ENCODE results near the gene SRSF10.

SRSF10 gene

DNA sequence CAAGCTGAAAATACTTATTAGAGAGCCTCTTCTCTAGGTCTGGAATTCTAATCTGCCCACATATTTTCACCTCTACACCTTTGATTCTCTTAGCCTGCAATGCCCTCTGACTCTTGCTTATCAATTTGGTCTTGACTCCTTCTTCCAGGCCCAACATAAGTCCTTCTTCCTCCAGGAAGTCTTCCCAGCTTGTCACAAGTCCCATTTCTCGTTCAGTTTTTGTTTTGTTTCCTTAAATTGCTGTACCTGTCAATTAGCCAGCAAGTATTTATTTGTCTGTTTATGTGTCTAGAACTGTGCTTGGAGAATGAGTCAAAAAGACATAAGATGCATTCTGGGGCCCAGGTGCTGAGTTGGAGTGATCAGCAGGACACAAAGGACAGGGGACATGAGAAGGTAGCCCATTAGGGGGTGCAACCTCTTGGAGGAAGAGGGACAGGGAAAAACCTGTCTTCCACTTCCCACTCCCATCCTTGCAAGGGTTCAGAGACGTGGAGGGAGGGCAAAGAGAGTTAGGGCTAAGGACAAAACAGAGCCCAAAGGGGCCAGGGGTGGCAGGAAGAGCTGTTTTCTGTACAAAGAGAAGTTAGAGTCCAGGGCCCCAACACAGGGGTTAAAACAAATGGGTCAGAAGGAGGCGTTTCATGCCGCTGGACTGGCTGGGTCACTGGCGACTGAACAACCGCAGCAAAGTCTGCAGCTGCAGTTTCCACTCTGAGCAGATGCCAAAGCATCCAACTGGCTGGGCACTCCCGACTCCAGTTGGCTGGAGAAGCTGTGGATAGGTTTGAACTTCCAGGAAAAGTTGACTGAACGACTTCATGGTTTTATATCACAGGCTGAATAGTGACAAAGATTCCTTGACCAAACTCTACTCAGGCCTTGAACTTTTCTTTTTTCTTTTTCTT, 56.3 kb downstream of the SRSF10 start:
- no peaks in the 10 kb centered on the region for H3K9me3 ChIP-seq (ENCODE audit: control insufficient read depth, insufficient read depth, low read depth, low read length)
- no peak overlapping the region for H3K4me3 ChIP-seq (ENCODE audit: low read depth, low read length)
- H3K27ac ChIP-seq (ENCODE audit: extremely low read depth, low read depth, low read length), result no peak overlapping the region
- H3K36me3 ChIP-seq (ENCODE audit: control insufficient read depth in 2 of 2, insufficient read depth in 1 of 2, low read length in 2 of 2), result no peaks in the 10 kb centered on the region
- no peaks in the 10 kb centered on the region for H3K4me1 ChIP-seq (ENCODE audit: control insufficient read depth, insufficient read depth, low read length)
- ChIA-PET CTCF (interaction anchor here (0.6 to 1.0 kb wide), 3 partner anchors 146 to 155 kb away, joined by 3 read pairs; no protein-coding TSS in a partner anchor), POLR2A (no interaction called here)
- no peak for TF ChIP-seq ZNF624 (tag by site-specific recombination; IDR thresholded peaks at IDR 0.05)
- TF ChIP-seq, protein P1, sequence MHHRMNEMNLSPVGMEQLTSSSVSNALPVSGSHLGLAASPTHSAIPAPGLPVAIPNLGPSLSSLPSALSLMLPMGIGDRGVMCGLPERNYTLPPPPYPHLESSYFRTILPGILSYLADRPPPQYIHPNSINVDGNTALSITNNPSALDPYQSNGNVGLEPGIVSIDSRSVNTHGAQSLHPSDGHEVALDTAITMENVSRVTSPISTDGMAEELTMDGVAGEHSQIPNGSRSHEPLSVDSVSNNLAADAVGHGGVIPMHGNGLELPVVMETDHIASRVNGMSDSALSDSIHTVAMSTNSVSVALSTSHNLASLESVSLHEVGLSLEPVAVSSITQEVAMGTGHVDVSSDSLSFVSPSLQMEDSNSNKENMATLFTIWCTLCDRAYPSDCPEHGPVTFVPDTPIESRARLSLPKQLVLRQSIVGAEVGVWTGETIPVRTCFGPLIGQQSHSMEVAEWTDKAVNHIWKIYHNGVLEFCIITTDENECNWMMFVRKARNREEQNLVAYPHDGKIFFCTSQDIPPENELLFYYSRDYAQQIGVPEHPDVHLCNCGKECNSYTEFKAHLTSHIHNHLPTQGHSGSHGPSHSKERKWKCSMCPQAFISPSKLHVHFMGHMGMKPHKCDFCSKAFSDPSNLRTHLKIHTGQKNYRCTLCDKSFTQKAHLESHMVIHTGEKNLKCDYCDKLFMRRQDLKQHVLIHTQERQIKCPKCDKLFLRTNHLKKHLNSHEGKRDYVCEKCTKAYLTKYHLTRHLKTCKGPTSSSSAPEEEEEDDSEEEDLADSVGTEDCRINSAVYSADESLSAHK (tag by site-specific recombination; IDR thresholded peaks at IDR 0.05), result no peak
- TF ChIP-seq ZNF274 (IDR thresholded peaks at IDR 0.05; ENCODE audit: low read length), result no peak
- TF ChIP-seq ZNF274 (tag by site-specific recombination; IDR thresholded peaks at IDR 0.05; ENCODE audit: borderline replicate concordance), result no peak
- no peak for TF ChIP-seq ZNF121 (tag by site-specific recombination; IDR thresholded peaks at IDR 0.05)
- TF ChIP-seq ZNF221 (tag by site-specific recombination; IDR thresholded peaks at IDR 0.05; ENCODE audit: borderline replicate concordance), result no peak

DNA sequence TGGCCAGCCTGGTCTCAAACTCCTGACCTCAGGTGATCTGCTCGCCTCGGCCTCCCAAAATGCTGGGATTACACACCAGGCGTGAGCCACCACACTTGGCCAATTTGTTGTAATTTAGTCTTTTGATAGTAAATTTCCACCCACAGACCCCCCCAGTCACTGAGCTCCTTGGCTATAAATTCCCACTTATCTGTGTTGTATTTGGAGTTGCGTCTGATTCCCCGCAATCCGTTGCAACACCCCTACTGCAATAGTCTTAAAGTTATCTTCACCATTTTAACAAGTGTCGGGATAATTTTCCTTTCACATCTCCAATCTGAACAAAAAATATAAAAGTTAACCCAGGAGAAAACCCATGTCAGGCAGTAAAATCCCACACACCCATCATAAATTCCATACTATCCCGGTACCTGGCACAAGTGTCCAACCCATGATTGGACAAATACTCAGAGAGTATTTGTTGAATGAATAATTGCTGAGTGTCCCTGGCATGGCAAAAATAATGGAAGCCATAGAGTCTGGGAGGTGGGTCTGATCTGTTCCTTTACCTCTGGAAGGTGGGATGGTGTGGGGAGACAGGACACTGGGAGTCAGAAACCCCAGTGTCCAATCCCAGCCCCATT, 57.7 kb downstream of the SRSF10 start:
- no peak for TF ChIP-seq ZNF214 (tag by site-specific recombination; IDR thresholded peaks at IDR 0.05; ENCODE audit: borderline replicate concordance)
- TF ChIP-seq, protein P2, sequence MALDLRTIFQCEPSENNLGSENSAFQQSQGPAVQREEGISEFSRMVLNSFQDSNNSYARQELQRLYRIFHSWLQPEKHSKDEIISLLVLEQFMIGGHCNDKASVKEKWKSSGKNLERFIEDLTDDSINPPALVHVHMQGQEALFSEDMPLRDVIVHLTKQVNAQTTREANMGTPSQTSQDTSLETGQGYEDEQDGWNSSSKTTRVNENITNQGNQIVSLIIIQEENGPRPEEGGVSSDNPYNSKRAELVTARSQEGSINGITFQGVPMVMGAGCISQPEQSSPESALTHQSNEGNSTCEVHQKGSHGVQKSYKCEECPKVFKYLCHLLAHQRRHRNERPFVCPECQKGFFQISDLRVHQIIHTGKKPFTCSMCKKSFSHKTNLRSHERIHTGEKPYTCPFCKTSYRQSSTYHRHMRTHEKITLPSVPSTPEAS (tag by site-specific recombination; IDR thresholded peaks at IDR 0.05), result no peak
- TF ChIP-seq EGR2 (tag by site-specific recombination; IDR thresholded peaks at IDR 0.05; ENCODE audit: low read depth), result peak; percentile 33; the same call in 1 of the 2 replicates
- Histone ChIP-seq H3K4me1 (ENCODE audit: control insufficient read depth, insufficient read depth, low read length) (no peaks in the 10 kb centered on the region), H3K4me3 (ENCODE audit: low read depth, low read length) (no peak overlapping the region), H3K36me3 (ENCODE audit: control insufficient read depth in 2 of 2, insufficient read depth in 1 of 2, low read length in 2 of 2) (no peaks in the 10 kb centered on the region), H3K27ac (ENCODE audit: extremely low read depth, low read depth, low read length) (no peak overlapping the region), H3K9me3 (ENCODE audit: control insufficient read depth, insufficient read depth, low read depth, low read length) (no peaks in the 10 kb centered on the region)
- POLR2A ChIA-PET, result no interaction called here
- CTCF ChIA-PET, result no interaction called here

DNA sequence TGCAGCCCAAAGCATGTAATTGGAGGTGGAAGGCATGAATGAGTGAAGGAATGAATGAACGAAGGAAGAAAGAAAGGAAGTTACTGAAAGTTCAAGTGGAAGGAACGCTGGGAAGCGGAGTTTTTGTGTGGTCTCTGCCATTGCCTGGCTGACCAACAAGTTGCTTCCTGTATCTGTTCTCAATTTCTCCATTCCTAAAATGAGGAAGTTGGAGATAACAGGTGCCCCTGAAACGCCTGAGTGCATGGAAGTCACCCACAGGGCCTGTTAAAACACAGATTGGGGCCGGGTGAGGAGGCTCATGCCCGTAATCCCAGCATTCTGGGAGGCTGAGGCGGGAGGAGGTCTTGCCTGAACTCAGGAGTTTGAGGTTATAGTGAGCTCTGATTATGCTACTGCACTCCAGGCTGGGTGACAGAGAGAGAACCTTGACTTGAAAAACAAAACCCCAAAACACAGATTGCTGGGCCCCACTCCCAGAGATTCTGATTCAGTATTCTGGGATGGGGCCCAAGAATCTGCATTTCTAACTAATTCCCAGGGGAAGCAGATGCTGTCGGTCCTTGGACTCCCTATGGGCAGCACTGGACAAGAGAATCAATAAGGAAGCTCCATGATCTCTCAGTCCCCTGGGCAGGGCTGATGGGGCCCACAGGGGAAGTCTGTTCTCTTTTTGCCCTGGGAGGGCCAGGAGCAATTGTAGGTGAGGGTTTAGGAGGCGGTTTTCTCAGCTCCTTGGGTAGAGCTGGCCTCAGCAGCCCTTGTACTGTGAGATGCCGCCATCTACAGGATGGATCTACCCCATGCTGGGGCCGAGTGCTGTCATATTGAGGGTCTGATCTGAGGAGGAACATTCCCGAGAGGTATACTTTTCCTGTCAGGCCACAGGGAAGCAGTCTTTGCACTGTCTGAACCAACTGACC, 63.7 kb downstream of the SRSF10 start:
- no peak overlapping the region for H3K4me3 ChIP-seq (ENCODE audit: low read depth, low read length)
- ChIA-PET POLR2A (interaction anchor here (0.9 to 1.3 kb wide), 4 partner anchors 43 to 145 kb away, joined by 3 to 9 read pairs (median 6); partner anchors contain the start of genes PITHD1 and PNRC2), CTCF (interaction anchor here (0.6 to 2.8 kb wide), 39 partner anchors 9 to 1092 kb away, joined by 3 to 33 read pairs (median 4); partner anchors contain the start of gene PITHD1)
- TF ChIP-seq ZBTB20 (tag by site-specific recombination; IDR thresholded peaks at IDR 0.05), result peak; percentile 97
- TF ChIP-seq ZNF354C (tag by site-specific recombination; IDR thresholded peaks at IDR 0.05; ENCODE audit: borderline replicate concordance, low read depth), result no peak
- peak; percentile 30; the same call in 1 of the 2 replicates for TF ChIP-seq ZFP69B (tag by site-specific recombination; IDR thresholded peaks at IDR 0.05)
- TF ChIP-seq, protein P3, sequence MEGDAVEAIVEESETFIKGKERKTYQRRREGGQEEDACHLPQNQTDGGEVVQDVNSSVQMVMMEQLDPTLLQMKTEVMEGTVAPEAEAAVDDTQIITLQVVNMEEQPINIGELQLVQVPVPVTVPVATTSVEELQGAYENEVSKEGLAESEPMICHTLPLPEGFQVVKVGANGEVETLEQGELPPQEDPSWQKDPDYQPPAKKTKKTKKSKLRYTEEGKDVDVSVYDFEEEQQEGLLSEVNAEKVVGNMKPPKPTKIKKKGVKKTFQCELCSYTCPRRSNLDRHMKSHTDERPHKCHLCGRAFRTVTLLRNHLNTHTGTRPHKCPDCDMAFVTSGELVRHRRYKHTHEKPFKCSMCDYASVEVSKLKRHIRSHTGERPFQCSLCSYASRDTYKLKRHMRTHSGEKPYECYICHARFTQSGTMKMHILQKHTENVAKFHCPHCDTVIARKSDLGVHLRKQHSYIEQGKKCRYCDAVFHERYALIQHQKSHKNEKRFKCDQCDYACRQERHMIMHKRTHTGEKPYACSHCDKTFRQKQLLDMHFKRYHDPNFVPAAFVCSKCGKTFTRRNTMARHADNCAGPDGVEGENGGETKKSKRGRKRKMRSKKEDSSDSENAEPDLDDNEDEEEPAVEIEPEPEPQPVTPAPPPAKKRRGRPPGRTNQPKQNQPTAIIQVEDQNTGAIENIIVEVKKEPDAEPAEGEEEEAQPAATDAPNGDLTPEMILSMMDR (tag by site-specific recombination; IDR thresholded peaks at IDR 0.05), result peak; percentile 73
- TF ChIP-seq, protein P4, sequence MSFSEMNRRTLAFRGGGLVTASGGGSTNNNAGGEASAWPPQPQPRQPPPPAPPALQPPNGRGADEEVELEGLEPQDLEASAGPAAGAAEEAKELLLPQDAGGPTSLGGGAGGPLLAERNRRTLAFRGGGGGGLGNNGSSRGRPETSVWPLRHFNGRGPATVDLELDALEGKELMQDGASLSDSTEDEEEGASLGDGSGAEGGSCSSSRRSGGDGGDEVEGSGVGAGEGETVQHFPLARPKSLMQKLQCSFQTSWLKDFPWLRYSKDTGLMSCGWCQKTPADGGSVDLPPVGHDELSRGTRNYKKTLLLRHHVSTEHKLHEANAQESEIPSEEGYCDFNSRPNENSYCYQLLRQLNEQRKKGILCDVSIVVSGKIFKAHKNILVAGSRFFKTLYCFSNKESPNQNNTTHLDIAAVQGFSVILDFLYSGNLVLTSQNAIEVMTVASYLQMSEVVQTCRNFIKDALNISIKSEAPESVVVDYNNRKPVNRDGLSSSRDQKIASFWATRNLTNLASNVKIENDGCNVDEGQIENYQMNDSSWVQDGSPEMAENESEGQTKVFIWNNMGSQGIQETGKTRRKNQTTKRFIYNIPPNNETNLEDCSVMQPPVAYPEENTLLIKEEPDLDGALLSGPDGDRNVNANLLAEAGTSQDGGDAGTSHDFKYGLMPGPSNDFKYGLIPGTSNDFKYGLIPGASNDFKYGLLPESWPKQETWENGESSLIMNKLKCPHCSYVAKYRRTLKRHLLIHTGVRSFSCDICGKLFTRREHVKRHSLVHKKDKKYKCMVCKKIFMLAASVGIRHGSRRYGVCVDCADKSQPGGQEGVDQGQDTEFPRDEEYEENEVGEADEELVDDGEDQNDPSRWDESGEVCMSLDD (tag by site-specific recombination; IDR thresholded peaks at IDR 0.05), result 0 out of 2 replicates have a peak, but pooled peaks have one; percentile 14
- TF ChIP-seq SCRT2 (tag by site-specific recombination; IDR thresholded peaks at IDR 0.05), result peak; percentile 42
- TF ChIP-seq, protein P5, sequence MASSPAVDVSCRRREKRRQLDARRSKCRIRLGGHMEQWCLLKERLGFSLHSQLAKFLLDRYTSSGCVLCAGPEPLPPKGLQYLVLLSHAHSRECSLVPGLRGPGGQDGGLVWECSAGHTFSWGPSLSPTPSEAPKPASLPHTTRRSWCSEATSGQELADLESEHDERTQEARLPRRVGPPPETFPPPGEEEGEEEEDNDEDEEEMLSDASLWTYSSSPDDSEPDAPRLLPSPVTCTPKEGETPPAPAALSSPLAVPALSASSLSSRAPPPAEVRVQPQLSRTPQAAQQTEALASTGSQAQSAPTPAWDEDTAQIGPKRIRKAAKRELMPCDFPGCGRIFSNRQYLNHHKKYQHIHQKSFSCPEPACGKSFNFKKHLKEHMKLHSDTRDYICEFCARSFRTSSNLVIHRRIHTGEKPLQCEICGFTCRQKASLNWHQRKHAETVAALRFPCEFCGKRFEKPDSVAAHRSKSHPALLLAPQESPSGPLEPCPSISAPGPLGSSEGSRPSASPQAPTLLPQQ (tag by site-specific recombination; IDR thresholded peaks at IDR 0.05), result peak; percentile 85

More for the DNA sequence above, 63.7 kb downstream of the SRSF10 start:
- Histone ChIP-seq H3K9me3 (ENCODE audit: control insufficient read depth, insufficient read depth, low read depth, low read length) (no peaks in the 10 kb centered on the region), H3K27ac (ENCODE audit: extremely low read depth, low read depth, low read length) (no peak overlapping the region), H3K36me3 (ENCODE audit: control insufficient read depth in 2 of 2, insufficient read depth in 1 of 2, low read length in 2 of 2) (no peaks in the 10 kb centered on the region), H3K4me1 (ENCODE audit: control insufficient read depth, insufficient read depth, low read length) (no peaks in the 10 kb centered on the region)
